Keratinocyte (primary cell): ENCODE data around the gene PNLDC1. TPM values are rescaled to one million over a fixed set of nuclear protein-coding genes. Genes with fewer than 3 reads are reported as not detected.

ENCODE experiments used
- DNase-seq: peaks from one replicate; pipeline ENCODE4 v3.0.0-alpha.2; 2011; ENCODE audit warnings: low read depth, missing footprints, low spot score
- FAIRE-seq: peaks from 2 replicates; lab custom pipeline; 2011; peaks lifted over from hg19 to GRCh38; lab: Jason Lieb, UNC
- H2AFZ ChIP-seq: 2 replicates; pipeline ENCODE4 v1.6.0; 2012; ENCODE audit warnings: low read length, control low read depth, inconsistent platforms; ENCODE audit not compliant: control insufficient read depth
- H3K27ac ChIP-seq: 2 replicates; pipeline ENCODE4 v1.5.1; 2011; ENCODE audit warnings: low read length; ENCODE audit not compliant: control insufficient read depth, insufficient read depth
- H3K27me3 ChIP-seq: 3 replicates; pipeline ENCODE4 v1.6.0; 2011; ENCODE audit warnings: low read length; ENCODE audit not compliant: control insufficient read depth, insufficient read depth; ENCODE audit errors: extremely low read depth
- H3K36me3 ChIP-seq, 2 experiments: 2 replicates in 1 of 2; 3 replicates in 1 of 2; pipeline ENCODE4 v1.5.1; 2011; ENCODE audit warnings: low read length in 2 of 2, mild to moderate bottlenecking in 1 of 2; ENCODE audit not compliant: control insufficient read depth in 2 of 2, insufficient read depth in 2 of 2; ENCODE audit errors: extremely low read depth in 1 of 2
- H3K4me1 ChIP-seq: 3 replicates; pipeline ENCODE4 v1.5.1; 2011; ENCODE audit warnings: low read length; ENCODE audit not compliant: control insufficient read depth, insufficient read depth; ENCODE audit errors: extremely low read depth
- H3K4me2 ChIP-seq: 3 replicates; pipeline ENCODE4 v1.6.0; 2011; ENCODE audit warnings: low read depth, low read length; ENCODE audit not compliant: control insufficient read depth, insufficient read depth; ENCODE audit errors: extremely low read depth
- H3K4me3 ChIP-seq, 3 experiments: fragments of 200-600 bp in 1 of 3; sonication (generic) in 1 of 3; 2 replicates in 2 of 3; 3 replicates in 1 of 3; pipeline ENCODE4 v1.5.1; 2011 to 2016; ENCODE audit warnings: low read length in 3 of 3, mild to moderate bottlenecking in 3 of 3, control low read depth in 2 of 3, inconsistent platforms in 1 of 3, low read depth in 1 of 3, mixed read lengths in 1 of 3, mixed run types in 1 of 3, moderate library complexity in 1 of 3; ENCODE audit not compliant: control insufficient read depth in 2 of 3, insufficient read depth in 2 of 3; ENCODE audit errors: extremely low read depth in 1 of 3
- H3K79me2 ChIP-seq: 2 replicates; pipeline ENCODE4 v1.6.0; 2012; ENCODE audit warnings: low read length; ENCODE audit not compliant: control insufficient read depth, insufficient read depth
- H3K9ac ChIP-seq: 3 replicates; pipeline ENCODE4 v1.6.0; 2011; ENCODE audit warnings: low read length; ENCODE audit not compliant: control insufficient read depth, insufficient read depth; ENCODE audit errors: extremely low read depth
- H3K9me1 ChIP-seq: 3 replicates; pipeline ENCODE4 v1.6.0; 2011; ENCODE audit warnings: low read length; ENCODE audit not compliant: control insufficient read depth, insufficient read depth; ENCODE audit errors: extremely low read depth
- H3K9me3 ChIP-seq: 2 replicates; pipeline ENCODE4 v1.5.1; 2012; ENCODE audit warnings: low read depth, low read length; ENCODE audit not compliant: control insufficient read depth
- H4K20me1 ChIP-seq: 3 replicates; pipeline ENCODE4 v1.6.0; 2011; ENCODE audit warnings: low read length; ENCODE audit not compliant: control insufficient read depth, insufficient read depth; ENCODE audit errors: extremely low read depth
- EZH2 ChIP-seq: IDR thresholded peaks from one replicate; pipeline ENCODE4 v1.6.1; 2012; ENCODE audit warnings: inconsistent platforms, mild to moderate bottlenecking, low read length, moderate library complexity
- dilution Hi-C: fragments of 300-500 bp; cut with MboI; formaldehyde crosslinking; loops from one replicate; pipeline ENCODE4 v1.7.0; 2020; ENCODE audit warnings: low sequenced_read_pairs; ENCODE audit not compliant: extremely low pct_ligation_motif_present
- polyA plus RNA-seq, 5 experiments: library from polyadenylated mRNA; depleted of rRNA in 3 of 5; stranded (reverse) in 3 of 5; stranded (forward) in 1 of 5; unstranded in 1 of 5; fragments of >200 nt; gene quantifications; 1 replicate in 1 of 5; 2 replicates in 3 of 5; 3 replicates in 1 of 5; pipeline versions ENCODE4 v1.2.1 to v1.2.3, GENCODE V29; 2011 to 2012; ENCODE audit warnings: missing spikeins in 2 of 5, low read depth in 1 of 5, low replicate concordance in 1 of 5
- TF ChIP-seq, protein P1 (sequence below), 3 experiments: IDR thresholded peaks in 1 of 3; conservative IDR thresholded peaks in 1 of 3; optimal IDR thresholded peaks in 1 of 3; 2 replicates in 2 of 3; 3 replicates in 1 of 3; pipeline versions ENCODE3 to v1.5.1; 2011; ENCODE audit warnings: low read length in 3 of 3, mild to moderate bottlenecking in 3 of 3, moderate library complexity in 2 of 3, control low read depth in 1 of 3, inconsistent platforms in 1 of 3; ENCODE audit not compliant: insufficient read depth in 2 of 3; ENCODE audit errors: extremely low read depth in 1 of 3

The PNLDC1 gene
- polyA plus RNA-seq, 1 donor (not counting 4 experiments of a cell fraction or from before 2014, with no cell fraction given), result 0.14 TPM

DNA sequence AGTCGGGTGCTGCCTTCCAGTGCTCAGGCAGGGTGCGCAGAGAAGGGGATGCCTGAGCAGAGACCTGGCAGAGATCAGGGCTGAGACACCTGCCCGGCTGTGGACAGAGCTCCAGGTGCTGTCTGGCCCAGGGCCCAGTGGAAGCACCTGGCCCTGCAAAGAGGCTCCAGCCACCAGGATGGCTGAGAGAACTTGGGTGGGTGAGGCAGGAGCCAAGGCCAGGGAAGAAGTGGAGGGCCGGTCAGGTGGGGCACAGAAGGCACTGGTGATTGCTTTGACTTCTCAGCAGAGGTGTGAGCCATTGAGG is 31.2 kb downstream of the PNLDC1 start:
- H3K27me3 ChIP-seq, result no peaks in the 10 kb centered on the region
- H3K9me3 ChIP-seq, result no peaks in the 10 kb centered on the region
- no peaks in the 10 kb centered on the region for H3K9me1 ChIP-seq
- no peak overlapping the region for H3K4me3 ChIP-seq
- H3K4me1 ChIP-seq, result peaks cover 7% of the 10 kb centered on the region
- H3K79me2 ChIP-seq, result no peaks in the 10 kb centered on the region
- H2AFZ ChIP-seq, result no peak overlapping the region
- H3K9ac ChIP-seq, result no peak overlapping the region
- no peaks in the 10 kb centered on the region for H4K20me1 ChIP-seq
- no peak overlapping the region for H3K27ac ChIP-seq
- DNase-seq, result no peak
- no peak for TF ChIP-seq EZH2
- TF ChIP-seq, protein P1, sequence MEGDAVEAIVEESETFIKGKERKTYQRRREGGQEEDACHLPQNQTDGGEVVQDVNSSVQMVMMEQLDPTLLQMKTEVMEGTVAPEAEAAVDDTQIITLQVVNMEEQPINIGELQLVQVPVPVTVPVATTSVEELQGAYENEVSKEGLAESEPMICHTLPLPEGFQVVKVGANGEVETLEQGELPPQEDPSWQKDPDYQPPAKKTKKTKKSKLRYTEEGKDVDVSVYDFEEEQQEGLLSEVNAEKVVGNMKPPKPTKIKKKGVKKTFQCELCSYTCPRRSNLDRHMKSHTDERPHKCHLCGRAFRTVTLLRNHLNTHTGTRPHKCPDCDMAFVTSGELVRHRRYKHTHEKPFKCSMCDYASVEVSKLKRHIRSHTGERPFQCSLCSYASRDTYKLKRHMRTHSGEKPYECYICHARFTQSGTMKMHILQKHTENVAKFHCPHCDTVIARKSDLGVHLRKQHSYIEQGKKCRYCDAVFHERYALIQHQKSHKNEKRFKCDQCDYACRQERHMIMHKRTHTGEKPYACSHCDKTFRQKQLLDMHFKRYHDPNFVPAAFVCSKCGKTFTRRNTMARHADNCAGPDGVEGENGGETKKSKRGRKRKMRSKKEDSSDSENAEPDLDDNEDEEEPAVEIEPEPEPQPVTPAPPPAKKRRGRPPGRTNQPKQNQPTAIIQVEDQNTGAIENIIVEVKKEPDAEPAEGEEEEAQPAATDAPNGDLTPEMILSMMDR (optimal IDR thresholded peaks at IDR 0.05 in 1 of 3, IDR thresholded peaks at IDR 0.05 in 1 of 3, conservative IDR thresholded peaks at IDR 0.05 in 1 of 3; ENCODE audit: extremely low read depth in 1 of 3, insufficient read depth in 2 of 3, low read length in 3 of 3), result no peak
- no peak overlapping the region for H3K4me2 ChIP-seq
- dilution Hi-C loops, result no loop called here
- no peaks in the 10 kb centered on the region for H3K36me3 ChIP-seq
- no peak for FAIRE-seq

DNA sequence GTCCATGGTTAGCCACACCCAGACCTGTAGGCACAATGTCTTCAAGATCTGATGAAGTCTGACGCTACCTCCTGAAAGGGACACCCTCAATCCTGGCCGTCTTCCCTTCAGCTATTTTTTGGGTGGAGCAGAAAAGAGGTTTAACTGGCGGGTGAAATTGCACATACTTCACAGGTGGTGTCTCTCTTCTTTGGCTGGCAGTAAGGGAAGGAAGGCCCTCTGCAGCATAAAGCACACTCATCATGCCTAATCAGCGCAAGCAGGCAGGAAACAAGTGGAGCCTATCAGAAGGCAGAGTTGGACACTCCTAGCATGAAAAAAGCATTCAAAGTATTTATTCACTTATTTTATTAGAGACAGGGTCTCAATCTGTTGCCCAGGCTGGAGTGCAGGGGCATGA is 32.9 kb downstream of the PNLDC1 start:
- no peaks in the 10 kb centered on the region for H3K79me2 ChIP-seq
- no peak overlapping the region for H3K27ac ChIP-seq
- H3K36me3 ChIP-seq, result no peaks in the 10 kb centered on the region
- no peaks in the 10 kb centered on the region for H3K27me3 ChIP-seq
- TF ChIP-seq, protein P1 (optimal IDR thresholded peaks at IDR 0.05 in 1 of 3, IDR thresholded peaks at IDR 0.05 in 1 of 3, conservative IDR thresholded peaks at IDR 0.05 in 1 of 3; ENCODE audit: extremely low read depth in 1 of 3, insufficient read depth in 2 of 3, low read length in 3 of 3), result peak; percentile 26 to 67 (median 38)
- TF ChIP-seq EZH2, result no peak
- no peak overlapping the region for H3K9ac ChIP-seq
- no peaks in the 10 kb centered on the region for H3K9me1 ChIP-seq
- peak; percentile 84 for FAIRE-seq
- no peak overlapping the region for H2AFZ ChIP-seq
- dilution Hi-C loops, result no loop called here
- DNase-seq, result peak; percentile 49
- H3K4me1 ChIP-seq, result peaks cover 7% of the 10 kb centered on the region
- H4K20me1 ChIP-seq, result no peaks in the 10 kb centered on the region
- no peak overlapping the region for H3K4me2 ChIP-seq
- no peaks in the 10 kb centered on the region for H3K9me3 ChIP-seq
- no peak overlapping the region for H3K4me3 ChIP-seq
